Right atrium auricular region (tissue), 2 donors: ENCODE data around the gene OR2A2. TPM values are rescaled to one million over a fixed set of nuclear protein-coding genes. Genes with fewer than 3 reads are reported as not detected.

Experiments used
- DNase-seq: peaks from one replicate; pipeline ENCODE4 v3.0.0-alpha.2; 2019; ENCODE audit warnings: low spot score
- H3K27ac ChIP-seq, 2 donors: fragments of 200-600 bp; sonication (generic); 1 replicate in 1 of 2; 2 replicates in 1 of 2; pipeline ENCODE4 v1.5.1; 2016 to 2019
- H3K27me3 ChIP-seq, 2 donors: fragments of 200-600 bp; sonication (generic); one replicate each; pipeline versions ENCODE4 v1.5.1 to v1.6.0; 2017 to 2019
- H3K36me3 ChIP-seq: fragments of 200-600 bp; sonication (generic); one replicate; pipeline ENCODE4 v1.5.1; 2016
- H3K4me1 ChIP-seq, 2 donors: fragments of 200-600 bp; sonication (generic); one replicate each; pipeline versions ENCODE4 v1.5.1 to v1.6.0; 2017 to 2019
- H3K4me3 ChIP-seq, 2 donors: fragments of 200-600 bp; sonication (generic); 1 replicate in 1 of 2; 2 replicates in 1 of 2; pipeline ENCODE4 v1.5.1; 2017 to 2019; ENCODE audit warnings: mild to moderate bottlenecking in 1 of 2, moderate library complexity in 1 of 2
- H3K9me3 ChIP-seq, 2 donors: fragments of 200-600 bp; sonication (generic); one replicate each; pipeline ENCODE4 v1.5.1; 2019
- CTCF ChIP-seq, 2 donors: fragments of 200-600 bp; sonication (generic); IDR thresholded peaks; one replicate each; pipeline ENCODE4 v1.5.1; 2019; ENCODE audit warnings: antibody characterized with exemption in 2 of 2
- total RNA-seq, 2 donors: library from RNA; depleted of rRNA; stranded (reverse); fragments of >200 nt; gene quantifications; one replicate each; pipeline ENCODE4 v1.1.0, GENCODE V29; 2016

The OR2A2 gene
- total RNA-seq, 2 donors from 2014 or later, result not detected

GRCh38 chr7:144086730-144087129 is 22.7 kb upstream of the OR2A2 start:
- no peak for DNase-seq
- H3K4me1 ChIP-seq, result no peaks in the 10 kb centered on the region
- H3K27me3 ChIP-seq, result no peaks in the 10 kb centered on the region
- TF ChIP-seq CTCF (IDR thresholded peaks at IDR 0.05), result no peak
- no peak overlapping the region for H3K27ac ChIP-seq
- H3K36me3 ChIP-seq, result no peaks in the 10 kb centered on the region
- no peak overlapping the region for H3K4me3 ChIP-seq
- peaks cover 0 to 9% of the 10 kb centered on the region in 2 donors for H3K9me3 ChIP-seq

GRCh38 chr7:144087230-144087629 is 22.2 kb upstream of the OR2A2 start:
- no peaks in the 10 kb centered on the region for H3K27me3 ChIP-seq
- peaks cover 0 to 9% of the 10 kb centered on the region in 2 donors for H3K9me3 ChIP-seq
- no peaks in the 10 kb centered on the region for H3K36me3 ChIP-seq
- no peaks in the 10 kb centered on the region for H3K4me1 ChIP-seq
- no peak for TF ChIP-seq CTCF (IDR thresholded peaks at IDR 0.05)
- no peak for DNase-seq
- H3K4me3 ChIP-seq, result no peak overlapping the region
- H3K27ac ChIP-seq, result no peak overlapping the region

GRCh38 chr7:144090667-144091066 is 18.7 kb upstream of the OR2A2 start:
- Histone ChIP-seq H3K27me3 (no peaks in the 10 kb centered on the region), H3K4me3 (no peak overlapping the region), H3K9me3 (peaks cover 0 to 9% of the 10 kb centered on the region in 2 donors), H3K27ac (no peak overlapping the region), H3K36me3 (no peaks in the 10 kb centered on the region), H3K4me1 (no peaks in the 10 kb centered on the region)
- no peak for DNase-seq
- no peak for TF ChIP-seq CTCF (IDR thresholded peaks at IDR 0.05)

GRCh38 chr7:144098776-144099175 is 10.6 kb upstream of the OR2A2 start:
- no peak for TF ChIP-seq CTCF (IDR thresholded peaks at IDR 0.05)
- H3K27me3 ChIP-seq, result no peaks in the 10 kb centered on the region
- no peaks in the 10 kb centered on the region for H3K4me1 ChIP-seq
- no peaks in the 10 kb centered on the region for H3K9me3 ChIP-seq
- no peak for DNase-seq
- no peaks in the 10 kb centered on the region for H3K36me3 ChIP-seq
- no peak overlapping the region for H3K27ac ChIP-seq
- no peak overlapping the region for H3K4me3 ChIP-seq

GRCh38 chr7:144100607-144101006 is 8.8 kb upstream of the OR2A2 start:
- no peak for DNase-seq
- no peak for TF ChIP-seq CTCF (IDR thresholded peaks at IDR 0.05)
- no peaks in the 10 kb centered on the region for H3K9me3 ChIP-seq

GRCh38 chr7:144102041-144102440 is 7.3 kb upstream of the OR2A2 start:
- no peak for TF ChIP-seq CTCF (IDR thresholded peaks at IDR 0.05)
- H3K9me3 ChIP-seq, result no peaks in the 10 kb centered on the region
- H3K27me3 ChIP-seq, result no peaks in the 10 kb centered on the region
- no peaks in the 10 kb centered on the region for H3K4me1 ChIP-seq
- DNase-seq, result no peak
- no peak overlapping the region for H3K4me3 ChIP-seq
- no peak overlapping the region for H3K27ac ChIP-seq
- H3K36me3 ChIP-seq, result no peaks in the 10 kb centered on the region

More at GRCh38 chr7:144100607-144101006, 8.8 kb upstream of the OR2A2 start:
- Histone ChIP-seq H3K27ac (no peak overlapping the region), H3K36me3 (no peaks in the 10 kb centered on the region), H3K4me1 (no peaks in the 10 kb centered on the region), H3K27me3 (no peaks in the 10 kb centered on the region), H3K4me3 (no peak overlapping the region)
